Measurements from ENCODE around the gene ING3. TPM values are rescaled to one million over a fixed set of nuclear protein-coding genes. Genes with fewer than 3 reads are reported as not detected.

ING3 gene
- total and polyA plus RNA-seq, 8 donors = 6.2 to 10.8 (median 7.6) TPM

GRCh38 chr7:120995654-120996053, 45.1 kb downstream of the ING3 start:
- H3K4me1 ChIP-seq = no peaks in the 10 kb centered on the region
- H3K4me3 ChIP-seq = no peak overlapping the region
- peak in 1 of 4 donors; percentile 14 for ATAC-seq
- 85 to 90% methylated on average over 2 of the region's 2 CpGs for WGBS, 2 donors
- no peak for TF ChIP-seq CTCF (IDR thresholded peaks at IDR 0.05)
- H3K9me3 ChIP-seq = no peaks in the 10 kb centered on the region
- no peaks in the 10 kb centered on the region for H3K36me3 ChIP-seq
- peaks cover 0 to 24% (median 4%) of the 10 kb centered on the region in 4 donors for H3K27me3 ChIP-seq
- no peak overlapping the region for H3K27ac ChIP-seq
- no peak for FAIRE-seq
- DNase-seq = no peak
- intact Hi-C loops (cut with DNase I) = no loop called here

GRCh38 chr7:120996333-120996987, 45.9 kb downstream of the ING3 start:
- no peak overlapping the region for H3K27ac ChIP-seq
- peak in 3 of 4 donors; percentile 40 to 80 (median 79) for ATAC-seq
- peak in 2 of 6 donors; percentile 33 to 72 for DNase-seq
- H3K27me3 ChIP-seq = peaks cover 0 to 19% (median 2%) of the 10 kb centered on the region in 4 donors
- intact Hi-C loops (cut with DNase I) = no loop called here
- no peaks in the 10 kb centered on the region for H3K9me3 ChIP-seq
- 83 to 85% methylated on average over 2 of the region's 2 CpGs for WGBS, 2 donors
- no peaks in the 10 kb centered on the region for H3K4me1 ChIP-seq
- FAIRE-seq = peak; percentile 45
- H3K4me3 ChIP-seq = no peak overlapping the region
- no peaks in the 10 kb centered on the region for H3K36me3 ChIP-seq
- TF ChIP-seq CTCF (IDR thresholded peaks at IDR 0.05) = no peak

- no peaks in the 10 kb centered on the region for H3K36me3 ChIP-seq
- no peak overlapping the region for H3K4me3 ChIP-seq
- intact Hi-C loops (cut with DNase I) = no loop called here
- TF ChIP-seq CTCF (IDR thresholded peaks at IDR 0.05) = no peak
- FAIRE-seq (no peak), DNase-seq (no peak), ATAC-seq (peak in 1 of 4 donors; percentile 34)
- H3K4me1 ChIP-seq = no peaks in the 10 kb centered on the region
- peaks cover 0 to 14% (median 1%) of the 10 kb centered on the region in 4 donors for H3K27me3 ChIP-seq
- no peaks in the 10 kb centered on the region for H3K9me3 ChIP-seq
- no peak overlapping the region for H3K27ac ChIP-seq
Measured at GRCh38 chr7:120996988-120997345, 46.4 kb downstream of the ING3 start.

- 79 to 84% methylated on average over 7 of the region's 7 CpGs for WGBS, 2 donors
- no peak for TF ChIP-seq CTCF (IDR thresholded peaks at IDR 0.05)
- no peaks in the 10 kb centered on the region for H3K4me1 ChIP-seq
- DNase-seq (peak in 1 of 6 donors; percentile 37), FAIRE-seq (no peak), ATAC-seq (peak in 2 of 4 donors; percentile 47 to 51)
- intact Hi-C loops (cut with DNase I) = no loop called here
- peaks cover 0 to 4% (median 0%) of the 10 kb centered on the region in 4 donors for H3K27me3 ChIP-seq
- no peaks in the 10 kb centered on the region for H3K9me3 ChIP-seq
- H3K27ac ChIP-seq = no peak overlapping the region
- no peaks in the 10 kb centered on the region for H3K36me3 ChIP-seq
- H3K4me3 ChIP-seq = no peak overlapping the region
Measured at GRCh38 chr7:120997882-120998474, 47.4 kb downstream of the ING3 start.

- no peak overlapping the region for H3K4me3 ChIP-seq
- no peak overlapping the region for H3K27ac ChIP-seq
- WGBS, 2 donors = 40 to 43% methylated on average over 1 of the region's 1 CpG
- no peak for TF ChIP-seq CTCF (IDR thresholded peaks at IDR 0.05)
- no peak for FAIRE-seq
- H3K9me3 ChIP-seq = no peaks in the 10 kb centered on the region
- no peaks in the 10 kb centered on the region for H3K36me3 ChIP-seq
- H3K4me1 ChIP-seq = no peaks in the 10 kb centered on the region
- no peak for DNase-seq
- intact Hi-C loops (cut with DNase I) = no loop called here
- ATAC-seq = no peak
- no peaks in the 10 kb centered on the region for H3K27me3 ChIP-seq
Measured at GRCh38 chr7:120998520-120998919, 47.9 kb downstream of the ING3 start.
